Skin epidermis (tissue), 12 donors: ENCODE results near the gene NSMF.
"Not testable (repeated sequence)": the region's sequence is repeated elsewhere in the genome, so short reads cannot be mapped to it uniquely, and the experiment has no call there.

Experiments used
- H3K27ac ChIP-seq, 21 experiments: fragments of 200-600 bp; sonication (generic) in 11 of 21; one replicate each; pipeline ENCODE4 v1.5.0; 2020; ENCODE audit warnings: mild to moderate bottlenecking in 3 of 21, inconsistent platforms in 2 of 21, moderate library complexity in 2 of 21
- H3K4me3 ChIP-seq, 7 experiments: fragments of 200-600 bp; sonication (generic) in 2 of 7; one replicate each; pipeline ENCODE4 v1.5.0; 2020; ENCODE audit warnings: inconsistent platforms in 2 of 7, mild to moderate bottlenecking in 2 of 7, moderate library complexity in 1 of 7

Gene NSMF

GRCh38 chr9:137478962-137479861, 20.1 kb upstream of the NSMF start:
- Histone ChIP-seq H3K4me3 (no peak overlapping the region), H3K27ac (no peak overlapping the region)

GRCh38 chr9:137478613-137478961, 19.5 kb upstream of the NSMF start:
- H3K4me3 ChIP-seq: no peak overlapping the region
- no peak overlapping the region for H3K27ac ChIP-seq

GRCh38 chr9:137477778-137478612, 18.9 kb upstream of the NSMF start:
- Histone ChIP-seq H3K27ac (no peak overlapping the region), H3K4me3 (no peak overlapping the region)

GRCh38 chr9:137476856-137477255, 17.7 kb upstream of the NSMF start:
- no peak overlapping the region for H3K27ac ChIP-seq

DNA sequence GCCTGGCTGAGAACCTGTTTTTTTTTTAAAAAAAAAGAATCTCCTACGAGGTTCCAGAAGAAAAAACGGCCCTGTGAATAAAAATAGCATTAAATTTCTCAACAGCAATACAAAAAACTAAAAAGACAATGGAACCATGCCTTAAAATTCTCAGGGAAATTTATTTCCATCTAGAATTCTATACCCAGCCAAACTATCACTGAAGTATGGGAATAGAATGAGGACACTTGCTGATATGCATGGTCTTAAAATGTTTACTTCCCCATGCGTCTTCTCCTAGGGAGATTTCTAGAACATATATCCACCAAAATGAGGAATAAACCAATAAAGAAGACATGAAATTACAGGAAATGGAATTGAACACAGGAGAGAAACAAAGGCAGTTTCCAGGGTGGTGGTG, 16.5 kb upstream of the NSMF start:
- Histone ChIP-seq H3K27ac (no peak overlapping the region), H3K4me3 (no peak overlapping the region)

More at GRCh38 chr9:137476856-137477255, 17.7 kb upstream of the NSMF start:
- no peak overlapping the region for H3K4me3 ChIP-seq

- Histone ChIP-seq H3K4me3 (no peak overlapping the region), H3K27ac (no peak overlapping the region)
Observed at GRCh38 chr9:137474271-137474670, 15.1 kb upstream of the NSMF start.

- H3K4me3 ChIP-seq: no peak overlapping the region
- H3K27ac ChIP-seq: no peak overlapping the region
Observed at GRCh38 chr9:137470785-137471184, 11.7 kb upstream of the NSMF start.

- Histone ChIP-seq H3K27ac (no peak overlapping the region), H3K4me3 (no peak overlapping the region)
Observed at GRCh38 chr9:137467896-137468295, 8.8 kb upstream of the NSMF start.

DNA sequence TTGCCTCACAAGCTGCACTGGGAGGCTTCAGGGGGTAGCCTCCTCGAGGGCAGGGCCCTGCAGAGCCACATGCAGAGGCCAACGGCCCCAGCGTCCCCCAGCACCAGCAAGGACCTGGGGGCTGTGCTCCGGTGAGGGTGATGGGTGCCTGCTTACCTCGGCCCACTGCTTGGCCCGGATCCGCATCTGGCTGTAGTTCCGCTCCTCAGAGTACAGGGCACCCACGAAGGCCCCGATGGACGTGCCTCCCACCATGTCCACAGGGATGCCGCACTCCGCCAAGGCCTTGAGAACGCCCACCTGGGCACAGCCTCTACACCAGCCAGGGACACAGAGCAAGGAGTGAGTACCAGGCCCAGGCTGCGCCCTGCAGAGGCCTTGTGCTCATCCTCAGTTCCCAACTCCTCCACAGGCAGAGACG, 8.0 kb upstream of the NSMF start:
- Histone ChIP-seq H3K27ac (no peak overlapping the region), H3K4me3 (no peak overlapping the region)

- H3K4me3 ChIP-seq, H3K27ac ChIP-seq: not testable (repeated sequence)
Observed at GRCh38 chr9:137466389-137467085, 7.4 kb upstream of the NSMF start.

DNA sequence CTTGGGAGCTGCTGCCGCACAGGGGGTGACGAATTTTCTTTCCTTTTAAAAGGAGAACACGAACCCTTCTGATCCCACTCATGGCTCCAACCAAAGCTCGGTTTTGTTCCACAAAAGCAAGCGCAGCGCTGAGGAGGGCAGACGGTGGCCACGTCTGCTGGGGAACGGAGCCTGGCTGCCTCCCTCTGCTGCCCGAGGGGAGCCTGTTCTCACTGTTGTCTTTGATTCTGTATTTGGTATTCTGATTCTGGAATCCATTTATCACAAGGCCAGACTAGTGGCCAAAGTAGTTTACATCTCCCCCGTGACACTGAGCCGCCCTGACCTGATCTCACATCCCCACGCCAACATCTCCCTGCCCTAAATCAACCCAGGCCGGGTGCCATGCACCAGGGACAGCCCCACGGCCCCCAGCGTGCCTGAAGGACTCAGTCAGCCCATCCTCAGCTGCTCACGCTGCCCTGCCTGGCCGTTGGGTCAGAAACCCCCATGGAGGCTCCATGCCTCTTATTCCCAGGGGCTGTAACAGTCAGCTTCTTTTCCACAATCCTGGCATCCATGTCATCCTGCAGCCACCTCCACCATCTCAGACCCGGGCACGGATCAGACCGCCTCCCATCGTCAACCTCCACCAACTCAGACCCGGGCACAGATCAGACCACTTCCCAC, 6.7 kb upstream of the NSMF start:
- no peak overlapping the region for H3K27ac ChIP-seq
- H3K4me3 ChIP-seq: no peak overlapping the region

DNA sequence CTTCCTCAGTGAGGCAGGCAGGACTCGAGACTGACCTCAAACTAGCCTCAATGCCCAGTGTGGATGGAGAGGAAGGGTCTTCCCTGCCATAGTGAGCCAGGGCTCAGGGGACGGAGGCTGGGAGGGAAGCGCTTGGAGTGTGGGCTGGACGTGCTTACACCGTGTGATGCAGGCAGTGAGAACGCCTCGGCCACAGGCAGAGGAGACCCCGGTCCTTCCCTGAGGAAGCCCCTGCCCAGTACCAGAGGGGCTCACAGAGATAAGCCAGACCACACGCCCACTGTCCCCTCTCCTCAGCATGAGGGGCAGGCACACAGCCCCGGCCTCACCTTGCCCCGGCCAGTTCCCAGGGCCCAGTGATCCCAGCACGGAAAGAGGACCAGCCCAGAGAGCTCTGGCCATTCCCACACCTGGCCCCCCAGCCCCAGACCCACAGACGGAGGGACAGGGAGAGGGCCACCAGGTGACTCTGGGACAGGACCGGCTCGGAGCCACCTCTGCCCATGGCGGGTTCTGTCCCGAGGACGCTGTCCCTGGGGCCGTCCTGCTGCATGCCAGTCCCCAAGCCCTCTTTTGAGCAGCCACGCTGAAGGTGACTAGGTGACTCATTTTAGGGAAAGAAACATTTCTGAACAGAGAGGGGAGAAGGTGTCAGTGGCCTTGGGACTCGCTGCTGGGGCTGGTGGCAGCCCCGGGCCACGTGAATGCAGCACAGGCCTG, 6.0 kb upstream of the NSMF start:
- H3K4me3 ChIP-seq: no peak overlapping the region
- no peak overlapping the region for H3K27ac ChIP-seq

DNA sequence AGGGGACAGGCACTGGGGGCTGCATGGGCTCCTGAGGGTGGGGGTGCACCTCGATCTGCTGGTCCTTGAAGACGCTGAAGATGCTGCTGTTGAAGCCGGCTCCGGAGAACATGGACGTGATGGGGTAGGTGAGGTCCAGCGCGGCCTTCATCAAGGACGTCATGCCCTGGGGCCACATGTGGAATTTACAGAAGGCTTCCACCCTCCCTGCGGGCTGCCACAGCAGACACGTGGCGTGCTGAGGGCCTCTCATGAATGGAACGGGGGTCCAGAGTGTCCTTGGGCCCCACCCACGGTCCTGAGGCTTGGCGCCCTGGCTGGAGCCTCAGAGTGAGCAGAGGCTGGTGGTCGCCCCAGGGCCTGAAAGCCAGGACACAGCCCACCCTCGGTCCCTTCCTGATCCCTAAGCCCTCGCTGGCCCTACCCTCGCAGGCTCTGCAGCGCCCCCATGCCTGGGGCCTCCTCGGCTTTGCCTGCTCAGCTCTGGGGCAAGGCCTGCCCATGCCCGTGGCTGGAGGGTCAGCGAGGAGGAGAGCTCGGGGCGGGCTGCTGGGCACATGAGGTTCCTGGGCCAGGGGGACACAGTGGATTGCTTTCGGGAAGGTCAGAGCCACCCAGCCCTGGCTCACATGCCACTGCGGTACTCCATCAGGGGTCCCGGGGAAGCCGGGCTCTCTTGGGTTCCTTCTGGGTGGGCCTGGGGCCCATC, 5.3 kb upstream of the NSMF start:
- no peak overlapping the region for H3K4me3 ChIP-seq

GRCh38 chr9:137463931-137464290, 4.8 kb upstream of the NSMF start:
- Histone ChIP-seq H3K4me3 (no peak overlapping the region), H3K27ac (no peak overlapping the region)

More for the DNA sequence above, 5.3 kb upstream of the NSMF start:
- H3K27ac ChIP-seq: no peak overlapping the region

DNA sequence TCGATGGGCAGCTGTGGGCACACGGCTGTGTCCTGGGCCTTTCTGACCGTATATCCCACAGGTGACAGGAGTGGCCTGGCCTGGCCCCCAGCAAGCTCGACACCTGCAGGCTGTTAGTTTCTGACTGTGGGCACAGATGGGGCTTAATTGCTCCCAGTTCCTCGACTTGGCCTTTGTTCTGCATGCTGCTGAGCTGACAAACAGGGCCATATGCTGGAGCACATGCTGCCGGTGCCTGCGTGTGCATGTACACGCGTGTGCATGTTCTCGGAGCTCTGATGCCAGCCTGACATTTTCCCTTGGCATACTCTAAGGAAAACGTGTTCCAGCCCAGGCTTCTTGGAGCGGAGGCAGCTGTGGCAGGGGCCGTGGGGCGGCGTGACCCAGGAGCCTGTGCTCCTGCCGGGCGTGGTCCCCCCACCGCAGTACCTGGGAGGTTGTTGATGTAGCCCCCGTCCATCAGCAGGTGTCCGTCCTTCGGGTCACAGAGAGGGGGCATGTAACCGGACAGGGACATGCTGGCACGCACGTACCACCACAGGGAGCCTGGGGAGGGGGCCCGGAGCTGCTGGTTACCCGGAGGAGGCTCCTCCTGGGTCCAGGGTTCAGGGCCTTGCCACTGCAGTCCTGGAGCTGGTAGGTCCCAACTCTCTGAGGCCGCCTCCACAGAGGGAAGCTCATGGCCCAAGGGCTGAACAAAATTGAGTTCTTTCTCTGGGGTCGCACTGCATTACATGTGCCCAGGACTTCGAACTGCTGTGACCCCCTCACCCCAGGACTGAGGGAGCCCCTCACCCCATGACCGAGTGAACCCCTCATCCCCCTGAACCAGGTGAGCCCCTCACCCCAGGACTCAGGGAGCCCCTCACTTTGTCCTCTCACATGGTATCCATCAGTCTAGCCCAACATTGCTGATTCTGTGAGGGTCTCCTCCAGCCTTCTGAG, 4.1 kb upstream of the NSMF start:
- Histone ChIP-seq H3K27ac (no peak overlapping the region), H3K4me3 (no peak overlapping the region)

- Histone ChIP-seq H3K4me3 (peak overlapping the region in 1 of 7 experiments; percentile 24), H3K27ac (peak overlapping the region in 11 of 21 experiments; percentile 12 to 84 (median 56))
Observed at GRCh38 chr9:137462396-137462985, 3.4 kb upstream of the NSMF start.
